Coronary artery (tissue), 2 donors: ENCODE measurements around the gene SUMO2.
"Not testable (repeated sequence)": the region's sequence is repeated elsewhere in the genome, so short reads cannot be mapped to it uniquely, and the experiment has no call there.

Experiments used
- DNase-seq: peaks from one replicate; pipeline ENCODE4 v3.0.0-alpha.2; 2017; ENCODE audit warnings: low spot score
- H3K27ac ChIP-seq, 2 donors: fragments of 200-600 bp; sonication (generic); one replicate each; pipeline ENCODE4 v1.5.1; 2016 to 2019
- H3K4me3 ChIP-seq: fragments of 200-600 bp; sonication (generic); 2 replicates; pipeline ENCODE4 v1.5.1; 2016; ENCODE audit warnings: mild to moderate bottlenecking, moderate library complexity
- TF ChIP-seq, protein P1 (sequence below): fragments of 200-600 bp; sonication (generic); IDR thresholded peaks from one replicate; pipeline ENCODE4 v1.5.1; 2019; ENCODE audit warnings: antibody characterized with exemption

SUMO2 gene

DNA sequence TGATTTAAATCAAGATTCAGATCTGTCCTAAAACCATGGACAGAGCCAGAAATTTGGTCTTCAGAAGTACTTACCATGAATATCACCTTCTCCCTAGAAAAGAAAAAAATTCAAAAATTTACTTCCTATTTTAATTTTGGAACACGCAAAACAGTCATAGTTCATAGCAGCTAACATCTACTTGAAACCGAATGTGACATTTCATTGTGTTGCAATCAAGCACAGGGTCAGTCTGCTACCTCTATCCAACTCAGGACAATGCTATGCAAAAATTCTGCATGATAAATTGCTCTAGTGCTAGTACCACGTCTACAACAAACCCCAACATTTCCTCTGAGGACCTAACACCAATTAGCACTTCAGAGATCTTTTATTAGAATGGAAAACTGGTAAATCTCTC is 36.2 kb downstream of the SUMO2 start:
- Histone ChIP-seq H3K4me3 (no peak overlapping the region), H3K27ac (no peak overlapping the region)
- TF ChIP-seq, protein P1, sequence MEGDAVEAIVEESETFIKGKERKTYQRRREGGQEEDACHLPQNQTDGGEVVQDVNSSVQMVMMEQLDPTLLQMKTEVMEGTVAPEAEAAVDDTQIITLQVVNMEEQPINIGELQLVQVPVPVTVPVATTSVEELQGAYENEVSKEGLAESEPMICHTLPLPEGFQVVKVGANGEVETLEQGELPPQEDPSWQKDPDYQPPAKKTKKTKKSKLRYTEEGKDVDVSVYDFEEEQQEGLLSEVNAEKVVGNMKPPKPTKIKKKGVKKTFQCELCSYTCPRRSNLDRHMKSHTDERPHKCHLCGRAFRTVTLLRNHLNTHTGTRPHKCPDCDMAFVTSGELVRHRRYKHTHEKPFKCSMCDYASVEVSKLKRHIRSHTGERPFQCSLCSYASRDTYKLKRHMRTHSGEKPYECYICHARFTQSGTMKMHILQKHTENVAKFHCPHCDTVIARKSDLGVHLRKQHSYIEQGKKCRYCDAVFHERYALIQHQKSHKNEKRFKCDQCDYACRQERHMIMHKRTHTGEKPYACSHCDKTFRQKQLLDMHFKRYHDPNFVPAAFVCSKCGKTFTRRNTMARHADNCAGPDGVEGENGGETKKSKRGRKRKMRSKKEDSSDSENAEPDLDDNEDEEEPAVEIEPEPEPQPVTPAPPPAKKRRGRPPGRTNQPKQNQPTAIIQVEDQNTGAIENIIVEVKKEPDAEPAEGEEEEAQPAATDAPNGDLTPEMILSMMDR = no peak
- DNase-seq = no peak

DNA sequence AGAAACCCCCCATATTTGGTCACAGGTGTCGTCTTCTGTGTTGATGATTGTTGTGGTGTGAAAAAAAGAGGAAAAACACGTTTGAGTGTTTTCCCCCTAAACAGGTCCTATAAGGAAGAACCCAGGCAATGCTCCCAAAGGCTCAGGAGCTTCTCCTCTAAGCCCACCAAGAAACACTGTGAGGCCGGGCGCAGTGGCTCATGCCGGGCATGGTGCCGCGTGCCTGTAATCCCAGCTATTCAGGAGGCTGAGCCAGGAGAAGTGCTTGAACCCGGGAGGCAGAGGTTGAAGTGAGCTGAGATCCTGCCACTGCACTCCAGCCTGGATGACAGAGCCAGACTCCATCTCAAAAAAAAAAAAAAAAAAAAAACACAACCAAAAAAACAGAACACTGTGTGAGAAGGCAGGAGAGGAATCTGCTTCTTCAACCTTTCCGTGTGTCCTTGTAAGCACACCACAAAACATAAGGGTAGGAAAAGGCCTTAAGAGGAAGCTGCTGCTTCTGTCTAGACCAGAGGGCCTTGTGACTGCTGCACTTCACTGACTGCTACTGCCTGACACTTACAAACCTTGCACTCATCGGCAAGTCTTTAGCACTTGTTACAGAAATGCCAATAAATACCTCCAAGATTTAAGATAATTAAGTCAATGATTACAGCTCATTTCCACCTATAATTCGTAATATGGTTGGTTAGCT is 37.8 kb downstream of the SUMO2 start:
- TF ChIP-seq, protein P1 = no peak
- Histone ChIP-seq H3K27ac (no peak overlapping the region), H3K4me3 (no peak overlapping the region)
- DNase-seq = no peak

DNA sequence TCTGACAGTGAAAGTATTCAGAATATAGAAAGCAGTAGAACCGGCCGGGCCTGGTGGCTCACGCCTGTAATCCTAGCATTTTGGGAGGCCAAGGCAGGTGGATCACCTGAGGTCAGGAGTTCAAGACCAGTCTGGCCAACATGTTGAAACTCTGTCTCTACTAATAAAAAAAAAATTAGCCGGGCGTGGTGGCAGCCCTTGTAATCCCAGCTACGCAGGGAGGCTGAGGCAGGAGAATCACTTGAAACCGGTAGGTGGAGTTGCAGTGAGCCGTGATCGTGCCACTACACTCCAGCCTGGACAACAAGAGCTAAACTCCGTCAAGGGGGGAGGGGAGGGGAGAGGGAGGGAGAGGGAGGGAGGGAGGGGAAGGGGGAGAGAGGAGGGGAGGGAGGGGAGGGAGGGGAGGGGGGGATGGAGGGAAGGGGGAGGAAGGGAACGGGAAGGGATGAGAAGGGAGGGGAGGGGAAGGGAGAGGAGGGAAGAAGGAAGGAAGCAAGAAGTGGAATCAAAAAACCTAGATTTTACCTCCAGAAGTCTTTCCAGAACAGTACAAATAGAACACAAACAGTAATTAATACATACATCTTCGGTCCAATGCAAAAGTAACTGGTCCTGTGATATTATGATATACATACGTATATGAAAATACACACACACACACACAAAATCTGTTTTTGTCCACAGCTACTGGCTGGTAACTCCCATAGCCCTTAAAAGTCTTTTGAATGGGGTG is 40.4 kb downstream of the SUMO2 start:
- Histone ChIP-seq H3K27ac (no peak overlapping the region), H3K4me3 (no peak overlapping the region)
- no peak for DNase-seq
- TF ChIP-seq, protein P1 = no peak

DNA sequence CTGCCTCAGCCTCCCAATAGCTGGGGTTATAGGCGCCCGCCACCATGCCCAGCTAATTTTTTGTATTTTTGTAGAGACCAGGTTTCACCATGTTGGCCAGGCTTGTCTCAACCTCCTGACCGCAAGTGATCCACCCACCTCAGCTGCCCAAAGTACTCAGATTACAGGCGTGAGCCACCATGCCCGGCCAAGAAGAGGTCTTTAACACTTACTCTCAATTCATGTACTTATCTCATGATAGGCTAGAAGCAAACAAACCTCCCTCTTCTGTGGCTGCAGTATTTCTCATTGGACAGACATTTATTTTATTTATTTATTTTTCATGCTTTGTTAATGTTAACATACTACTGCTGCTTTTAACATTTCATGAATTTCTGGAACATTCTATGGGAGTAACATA is 44.2 kb downstream of the SUMO2 start:
- TF ChIP-seq, protein P1 = no peak
- Histone ChIP-seq H3K27ac (no peak overlapping the region), H3K4me3 (no peak overlapping the region)
- DNase-seq = no peak

DNA sequence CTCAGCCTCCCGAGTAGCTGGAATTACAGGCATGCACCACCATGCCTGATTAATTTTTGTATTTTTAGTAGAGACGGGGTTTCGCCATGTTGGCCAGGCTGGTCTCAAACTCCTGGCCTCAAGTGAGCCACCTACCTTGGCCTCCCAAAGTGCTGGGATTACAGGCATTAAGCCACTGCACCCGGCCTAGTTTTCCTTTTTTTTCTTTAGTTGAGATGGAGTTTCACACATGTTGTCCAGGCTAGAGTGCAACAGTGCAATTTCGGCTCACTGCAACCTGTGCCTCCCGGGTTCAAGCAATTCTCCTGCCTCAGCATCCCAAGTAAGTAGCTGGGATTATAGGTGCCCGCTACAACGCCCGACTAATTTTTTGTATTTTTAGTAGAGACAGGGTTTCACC is 45.0 kb downstream of the SUMO2 start:
- not testable (repeated sequence) for H3K4me3 ChIP-seq, DNase-seq, H3K27ac ChIP-seq

DNA sequence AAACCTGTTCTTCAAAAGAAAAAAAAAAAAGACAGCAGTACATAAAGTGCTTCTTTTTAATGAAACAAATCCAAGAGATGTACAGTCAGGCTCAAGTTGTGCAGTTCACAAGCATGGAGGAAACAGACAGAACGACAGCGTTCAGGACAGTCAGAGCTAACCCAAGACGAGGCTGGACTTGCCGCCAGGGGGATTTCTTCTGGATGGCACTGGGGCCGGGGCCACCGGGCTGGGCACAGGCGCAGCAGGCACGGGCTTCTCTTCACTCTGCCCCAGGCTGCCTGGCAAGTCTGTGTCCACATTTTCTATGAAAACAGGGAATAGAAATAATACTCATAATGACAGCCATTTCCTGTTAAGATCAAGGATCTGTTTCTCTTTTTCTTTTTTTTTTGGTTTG is 46.8 kb downstream of the SUMO2 start:
- Histone ChIP-seq H3K4me3 (no peak overlapping the region), H3K27ac (no peak overlapping the region)
- TF ChIP-seq, protein P1 = no peak
- no peak for DNase-seq

DNA sequence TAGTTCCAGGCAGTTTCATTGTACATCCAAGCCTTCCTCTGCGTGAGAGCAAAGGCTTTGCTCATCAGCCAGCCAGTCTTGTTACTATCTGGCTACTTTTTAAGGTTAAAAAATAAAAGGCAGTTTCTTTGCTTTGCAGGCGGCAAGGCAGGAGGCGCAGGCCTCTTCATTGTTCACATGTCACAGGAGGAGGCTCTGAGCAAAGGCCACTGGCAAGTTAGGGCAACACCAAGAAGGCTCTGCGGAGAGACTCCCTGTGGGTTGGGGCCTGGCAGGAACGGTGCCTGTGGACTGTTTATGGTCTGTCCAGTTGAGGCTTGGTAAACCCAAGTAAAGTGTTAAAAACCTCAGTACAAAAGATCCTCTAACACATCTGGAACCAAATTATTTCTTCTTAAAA is 47.3 kb downstream of the SUMO2 start:
- no peak for DNase-seq
- H3K27ac ChIP-seq = no peak overlapping the region
- TF ChIP-seq, protein P1 = no peak
- H3K4me3 ChIP-seq = no peak overlapping the region

DNA sequence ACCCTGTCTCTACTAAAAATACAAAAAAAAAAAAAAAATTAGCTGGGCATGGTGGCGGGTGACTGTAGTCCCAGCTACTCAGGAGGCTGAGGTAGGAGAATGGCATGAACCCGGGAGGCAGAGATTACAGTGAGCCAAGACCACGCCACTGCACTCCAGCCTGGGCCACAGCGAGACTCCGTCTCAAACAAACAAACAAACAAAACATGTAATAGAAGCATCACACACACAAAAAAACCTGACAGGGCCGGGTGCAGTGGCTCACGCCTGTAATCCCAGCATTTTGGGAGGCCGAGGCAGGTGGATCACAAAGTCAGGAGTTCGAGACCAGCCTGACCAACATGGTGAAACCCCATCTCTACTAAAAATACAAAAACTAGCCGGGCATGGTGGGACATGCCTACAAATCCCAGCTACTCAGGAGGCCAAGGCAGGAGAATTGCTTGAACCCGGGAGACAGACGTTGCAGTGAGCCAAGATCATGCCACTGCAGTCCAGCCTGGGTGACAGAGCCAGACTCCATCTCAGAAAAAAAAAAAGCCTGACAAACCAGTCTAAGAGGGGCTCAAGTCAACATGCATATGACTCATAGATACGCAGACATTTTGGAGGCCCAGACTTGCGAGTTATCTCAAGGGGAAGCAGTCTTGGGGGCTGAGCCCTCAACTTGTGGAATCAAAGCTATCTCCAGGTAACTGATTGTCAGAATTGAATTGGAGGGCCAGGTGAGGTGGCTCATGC is 49.0 kb downstream of the SUMO2 start:
- DNase-seq, H3K27ac ChIP-seq, H3K4me3 ChIP-seq: not testable (repeated sequence)
